Activated T-cell treated with anti-CD3 and anti-CD28 coated beads, Interleukin-2, amount 50 U/mL, for 72 hours (primary cell): ENCODE measurements around the gene ICE2. TPM values are rescaled to one million over a fixed set of nuclear protein-coding genes. Genes with fewer than 3 reads are reported as not detected.

Experiments used
- ATAC-seq, 2 donors: fragments of 150-1000 bp; cut with Tn5 transposase; replicated peaks in 1 of 2; 2 replicates each; pipeline ENCODE4 v1.10.0; 2021; ENCODE audit warnings: moderate library complexity in 2 of 2, mild to moderate bottlenecking in 1 of 2
- DNase-seq, 2 donors: peaks; one replicate each; pipeline ENCODE4 v3.0.0; 2021 to 2022; ENCODE audit warnings: mixed read lengths in 1 of 2
- H3K27ac Mint-ChIP-seq: one replicate; pipeline ENCODE4 v1.8.0; 2022; ENCODE audit warnings: mild to moderate bottlenecking, moderate library complexity, mixed read lengths
- H3K27me3 Mint-ChIP-seq: one replicate; pipeline ENCODE4 v1.8.0; 2022; ENCODE audit warnings: low read depth, mixed read lengths
- H3K36me3 Mint-ChIP-seq, 2 donors: one replicate each; pipeline ENCODE4 v1.8.0; 2022; ENCODE audit warnings: mixed read lengths in 2 of 2, mild to moderate bottlenecking in 1 of 2; ENCODE audit not compliant: insufficient read depth in 2 of 2
- H3K4me1 Mint-ChIP-seq: one replicate; pipeline ENCODE4 v1.8.0; 2022; ENCODE audit warnings: low read depth, mixed read lengths
- H3K4me3 Mint-ChIP-seq, 2 donors: one replicate each; pipeline ENCODE4 v1.8.0; 2022; ENCODE audit warnings: mild to moderate bottlenecking in 2 of 2, mixed read lengths in 2 of 2, moderate library complexity in 2 of 2
- H3K9me3 Mint-ChIP-seq, 2 donors: one replicate each; pipeline ENCODE4 v1.8.0; 2022; ENCODE audit warnings: mixed read lengths in 2 of 2
- total RNA-seq, 2 donors: library from RNA; stranded (reverse); gene quantifications; one replicate each; pipeline ENCODE4 v1.2.3, GENCODE V29; 2022

ICE2 gene
- total RNA-seq, 2 donors from 2014 or later = 81.5 to 91.7 TPM

- no peak overlapping the region for H3K4me3 Mint-ChIP-seq
- peaks cover 14% of the 10 kb centered on the region for H3K4me1 Mint-ChIP-seq
- ATAC-seq (no peak), DNase-seq (no peak)
- H3K36me3 Mint-ChIP-seq = peaks cover 0 to 9% of the 10 kb centered on the region in 2 donors
- no peaks in the 10 kb centered on the region for H3K9me3 Mint-ChIP-seq
- no peaks in the 10 kb centered on the region for H3K27me3 Mint-ChIP-seq
- H3K27ac Mint-ChIP-seq = no peak overlapping the region
These were observed 106.7 kb downstream of the ICE2 start for GRCh38 chr15:60372227-60372626.

GRCh38 chr15:60371175-60372051 is 107.5 kb downstream of the ICE2 start:
- Mint-ChIP-seq H3K27ac (peak overlapping the region; percentile 34), H3K36me3 (peaks cover 0 to 9% of the 10 kb centered on the region in 2 donors), H3K9me3 (no peaks in the 10 kb centered on the region), H3K27me3 (no peaks in the 10 kb centered on the region), H3K4me1 (peaks cover 14% of the 10 kb centered on the region), H3K4me3 (peak overlapping the region in 1 of 2 donors; percentile 62)
- DNase-seq = no peak
- ATAC-seq = no peak

- ATAC-seq (no peak), DNase-seq (no peak)
- Mint-ChIP-seq H3K27ac (peak overlapping the region; percentile 1), H3K36me3 (peaks cover 0 to 4% of the 10 kb centered on the region in 2 donors), H3K4me1 (peaks cover 14% of the 10 kb centered on the region), H3K27me3 (no peaks in the 10 kb centered on the region), H3K4me3 (no peak overlapping the region), H3K9me3 (no peaks in the 10 kb centered on the region)
These were observed 108.1 kb downstream of the ICE2 start for GRCh38 chr15:60370869-60371136.

GRCh38 chr15:60370105-60370868 is 108.7 kb downstream of the ICE2 start:
- peaks cover 0 to 3% of the 10 kb centered on the region in 2 donors for H3K36me3 Mint-ChIP-seq
- no peaks in the 10 kb centered on the region for H3K27me3 Mint-ChIP-seq
- H3K4me1 Mint-ChIP-seq = peaks cover 14% of the 10 kb centered on the region
- DNase-seq (no peak), ATAC-seq (no peak)
- no peak overlapping the region for H3K4me3 Mint-ChIP-seq
- H3K27ac Mint-ChIP-seq = peak overlapping the region; percentile 1
- no peaks in the 10 kb centered on the region for H3K9me3 Mint-ChIP-seq

GRCh38 chr15:60369696-60370095 is 109.2 kb downstream of the ICE2 start:
- DNase-seq (no peak), ATAC-seq (no peak)
- peaks cover 0 to 3% of the 10 kb centered on the region in 2 donors for H3K36me3 Mint-ChIP-seq
- H3K27ac Mint-ChIP-seq = no peak overlapping the region
- no peak overlapping the region for H3K4me3 Mint-ChIP-seq
- H3K27me3 Mint-ChIP-seq = no peaks in the 10 kb centered on the region
- peaks cover 14% of the 10 kb centered on the region for H3K4me1 Mint-ChIP-seq
- no peaks in the 10 kb centered on the region for H3K9me3 Mint-ChIP-seq

Other genes with a start within 250 kb of the ICE2 start
- 10 to 100 TPM; 58.2 to 89.3 TPM for gene ANXA2, start 81.2 kb downstream of the ICE2 start, total RNA-seq